Heart right ventricle (tissue), 16 donors: ENCODE data around the gene BLNK. TPM values are rescaled to one million over a fixed set of nuclear protein-coding genes. Genes with fewer than 3 reads are reported as not detected.

Source experiments
- ATAC-seq, 8 donors: fragments of 200-7000 bp; cut with Tn5 transposase; one replicate each; pipeline ENCODE4 v1.9.1; 2020; ENCODE audit warnings: mild to moderate bottlenecking in 8 of 8, moderate library complexity in 8 of 8, moderate number of reproducible peaks in 1 of 8
- DNase-seq, 2 donors: peaks; one replicate each; pipeline ENCODE4 v3.0.0-alpha.2; 2020
- H3K27ac ChIP-seq, 10 donors: fragments of 200-600 bp; sonication (generic) in 2 of 10; one replicate each; pipeline versions ENCODE4 v1.5.0 to v1.8.0; 2020 to 2022; ENCODE audit warnings: mild to moderate bottlenecking in 3 of 10
- H3K27me3 ChIP-seq, 7 donors: fragments of 200-600 bp; one replicate each; pipeline ENCODE4 v1.8.0; 2021 to 2022; ENCODE audit warnings: mild to moderate bottlenecking in 2 of 7
- H3K36me3 ChIP-seq, 9 donors: fragments of 200-600 bp; sonication (generic) in 1 of 9; one replicate each; pipeline versions ENCODE4 v1.5.0 to v1.8.0; 2020 to 2022; ENCODE audit warnings: mild to moderate bottlenecking in 2 of 9
- H3K4me1 ChIP-seq, 9 donors: fragments of 200-600 bp; sonication (generic) in 1 of 9; one replicate each; pipeline versions ENCODE4 v1.5.0 to v1.8.0; 2020 to 2022; ENCODE audit warnings: mild to moderate bottlenecking in 4 of 9
- H3K4me3 ChIP-seq, 10 donors: fragments of 200-600 bp; sonication (generic) in 2 of 10; one replicate each; pipeline versions ENCODE4 v1.5.0 to v1.8.0; 2020 to 2022; ENCODE audit warnings: mild to moderate bottlenecking in 7 of 10, moderate library complexity in 2 of 10
- H3K9me3 ChIP-seq, 11 donors: fragments of 200-600 bp in 10 of 11; sonication (generic) in 2 of 11; one replicate each; pipeline versions ENCODE4 v1.5.0 to v1.8.0; 2013 to 2022; ENCODE audit warnings: mild to moderate bottlenecking in 2 of 11, control low read depth in 1 of 11, moderate library complexity in 1 of 11
- WGBS, 2 donors: extraction: QIAGEN DNeasy Blood & Tissue Kit; methylation state at CpG; one replicate each; pipeline ENCODE4 v1.1.7; 2013; ENCODE audit warnings: inconsistent platforms in 1 of 2; 5-methylcytosine and 5-hydroxymethylcytosine counted together
- intact Hi-C, 10 donors: fragments of 100-400 bp; cut with DNase I; formaldehyde crosslinking; loops; one replicate each; pipeline versions ENCODE4 v1.11.1 to v1.14.2; 2022
- polyA plus RNA-seq, 2 donors: library from polyadenylated mRNA; stranded (reverse); fragments of 200-250 nt; gene quantifications; one replicate each; pipeline ENCODE4 v1.2.3, GENCODE V29; 2013
- total RNA-seq, 10 donors: library from RNA; stranded (reverse); fragmentation: NEBNext Ultra II Directional in 3 of 10; extraction: Animal tissue kit (Norgen Biotek cat#: 25700) in 3 of 10; gene quantifications; one replicate each; pipeline versions ENCODE4 v1.2.1 to v1.2.4, GENCODE V29; 2021 to 2023
- TF ChIP-seq, protein P1 (sequence below), 9 donors: fragments of 200-600 bp; sonication (generic) in 2 of 9; IDR thresholded peaks; one replicate each; pipeline versions ENCODE4 v1.5.0 to v1.8.0; 2021 to 2022; ENCODE audit warnings: antibody characterized with exemption in 9 of 9, mild to moderate bottlenecking in 5 of 9, moderate library complexity in 1 of 9
- donor health status: Arrhythmogenic right ventricular cardiomyopathy.
- donor health status: ischemic (EF 13 %, LVEDD 7.1; RV severe dilation, severe dysfunction).
- donor health status: healthy with polysubstance abuse.
- donor health status: DM: no; HTN: yes; CAD: no.
- donor health status: DM: no; HTN: no; CAD: no.
- donor health status: ischemic (EF 25% LVEDD 6.9; RV normal size, moderate dysfunction).
- donor health status: ischemic (EF 25% LVEDD 5.7; RV mildly dilated, moderate dysfunction).
- donor health status: healthy.
- donor health status: DM: yes; HTN: yes; CAD: no.
- donor health status: Ischemic cardiomyopathy.
- donor health status: ischemic (EF 35%, LVEDD 5.7; RV mildly dilated, moderate dysfunction).
- donor health status: nonischemic (EF 11% LVEDD 7.7; RV severe dilation, severe dysfunction).
- donor health status: DM: yes; HTN: yes; CAD: no.
- donor health status: PGD.
- donor health status: ischemic (EF 29% LVEDD 5.4; RV normal size, mild dysfunction).
- donor health status: nonischemic (EF 23%, LVEDD 6.1; RV moderate dilation, normal function).

The BLNK gene
- total and polyA plus RNA-seq, 12 donors: 0.25 to 4.4 (median 0.65) TPM

- H3K4me1 ChIP-seq: no peaks in the 10 kb centered on the region
- DNase-seq (no peak), ATAC-seq (no peak)
- peaks cover 0 to 15% (median 0%) of the 10 kb centered on the region in 7 donors for H3K27me3 ChIP-seq
- 88 to 90% methylated on average over 5 of the region's 5 CpGs for WGBS, 2 donors
- H3K9me3 ChIP-seq: no peaks in the 10 kb centered on the region
- H3K36me3 ChIP-seq: no peaks in the 10 kb centered on the region
- H3K4me3 ChIP-seq: no peak overlapping the region
- no peak overlapping the region for H3K27ac ChIP-seq
- TF ChIP-seq, protein P1, sequence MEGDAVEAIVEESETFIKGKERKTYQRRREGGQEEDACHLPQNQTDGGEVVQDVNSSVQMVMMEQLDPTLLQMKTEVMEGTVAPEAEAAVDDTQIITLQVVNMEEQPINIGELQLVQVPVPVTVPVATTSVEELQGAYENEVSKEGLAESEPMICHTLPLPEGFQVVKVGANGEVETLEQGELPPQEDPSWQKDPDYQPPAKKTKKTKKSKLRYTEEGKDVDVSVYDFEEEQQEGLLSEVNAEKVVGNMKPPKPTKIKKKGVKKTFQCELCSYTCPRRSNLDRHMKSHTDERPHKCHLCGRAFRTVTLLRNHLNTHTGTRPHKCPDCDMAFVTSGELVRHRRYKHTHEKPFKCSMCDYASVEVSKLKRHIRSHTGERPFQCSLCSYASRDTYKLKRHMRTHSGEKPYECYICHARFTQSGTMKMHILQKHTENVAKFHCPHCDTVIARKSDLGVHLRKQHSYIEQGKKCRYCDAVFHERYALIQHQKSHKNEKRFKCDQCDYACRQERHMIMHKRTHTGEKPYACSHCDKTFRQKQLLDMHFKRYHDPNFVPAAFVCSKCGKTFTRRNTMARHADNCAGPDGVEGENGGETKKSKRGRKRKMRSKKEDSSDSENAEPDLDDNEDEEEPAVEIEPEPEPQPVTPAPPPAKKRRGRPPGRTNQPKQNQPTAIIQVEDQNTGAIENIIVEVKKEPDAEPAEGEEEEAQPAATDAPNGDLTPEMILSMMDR (IDR thresholded peaks at IDR 0.05): no peak
- intact Hi-C loops: no loop called here
These were observed 22.1 kb downstream of the BLNK start for GRCh38 chr10:96249264-96249663.

DNA sequence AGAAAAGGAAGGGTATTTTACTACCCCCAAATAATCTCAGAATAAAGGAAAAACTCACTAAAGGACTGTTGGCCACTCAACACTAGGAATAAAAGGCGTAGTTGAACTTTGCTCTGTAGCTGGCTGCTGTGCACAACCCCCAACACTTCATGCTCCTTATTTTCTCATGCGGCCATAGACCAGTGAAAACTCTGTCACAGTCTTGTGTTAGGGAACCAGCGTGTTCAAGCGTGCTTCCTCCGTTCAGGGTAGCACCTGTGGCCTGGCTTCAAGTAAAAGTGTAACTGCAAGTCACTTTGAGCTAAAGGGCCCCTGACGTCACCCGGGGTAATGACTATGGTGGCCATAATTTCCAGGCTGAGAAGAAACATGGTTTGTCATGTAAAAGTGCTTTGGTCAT, 27.0 kb downstream of the BLNK start:
- no peak for ATAC-seq
- Histone ChIP-seq H3K4me1 (no peaks in the 10 kb centered on the region), H3K36me3 (no peaks in the 10 kb centered on the region), H3K27me3 (peaks cover 0 to 25% (median 7%) of the 10 kb centered on the region in 7 donors), H3K9me3 (no peaks in the 10 kb centered on the region), H3K4me3 (no peak overlapping the region), H3K27ac (no peak overlapping the region)
- DNase-seq: no peak
- 90 to 93% methylated on average over 7 of the region's 7 CpGs for WGBS, 2 donors
- TF ChIP-seq, protein P1 (IDR thresholded peaks at IDR 0.05): no peak
- intact Hi-C loops: no loop called here

DNA sequence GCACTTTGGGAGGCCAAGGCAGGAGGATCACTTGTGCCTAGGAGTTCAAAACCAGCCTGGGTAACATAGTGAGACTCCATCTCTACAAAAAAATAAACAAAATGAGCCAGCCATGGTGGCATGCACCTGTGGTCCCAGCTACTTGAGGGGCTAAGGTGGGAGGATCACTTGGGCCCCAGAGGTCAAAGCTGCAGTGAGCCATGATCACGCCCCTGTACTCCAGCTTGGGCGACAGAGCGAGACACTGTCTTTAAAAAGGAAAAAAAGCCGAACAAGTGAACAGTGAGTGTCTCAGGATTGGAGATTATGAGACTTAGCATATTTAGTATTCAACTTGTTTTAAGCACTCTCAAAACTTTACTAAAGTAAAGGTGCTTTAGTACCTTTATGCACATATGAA, 28.1 kb downstream of the BLNK start:
- ATAC-seq (no peak), DNase-seq (no peak)
- peaks cover 0 to 28% (median 10%) of the 10 kb centered on the region in 7 donors for H3K27me3 ChIP-seq
- H3K4me3 ChIP-seq: no peak overlapping the region
- no peaks in the 10 kb centered on the region for H3K36me3 ChIP-seq
- 88 to 95% methylated on average over 4 of the region's 4 CpGs for WGBS, 2 donors
- intact Hi-C loops: no loop called here
- H3K27ac ChIP-seq: no peak overlapping the region
- TF ChIP-seq, protein P1 (IDR thresholded peaks at IDR 0.05): no peak
- no peaks in the 10 kb centered on the region for H3K9me3 ChIP-seq
- no peaks in the 10 kb centered on the region for H3K4me1 ChIP-seq

- TF ChIP-seq, protein P1 (IDR thresholded peaks at IDR 0.05): no peak
- intact Hi-C loops: no loop called here
- 77 to 80% methylated on average over 2 of the region's 2 CpGs for WGBS, 2 donors
- DNase-seq (no peak), ATAC-seq (no peak)
- Histone ChIP-seq H3K36me3 (no peaks in the 10 kb centered on the region), H3K4me1 (no peaks in the 10 kb centered on the region), H3K4me3 (no peak overlapping the region), H3K27ac (no peak overlapping the region), H3K9me3 (no peaks in the 10 kb centered on the region), H3K27me3 (peaks cover 0 to 32% (median 13%) of the 10 kb centered on the region in 7 donors)
These were observed 28.5 kb downstream of the BLNK start for GRCh38 chr10:96242822-96243221.
